ENCODE data around the gene FHL2. TPM values are rescaled to one million over a fixed set of nuclear protein-coding genes. Genes with fewer than 3 reads are reported as not detected.

The FHL2 gene
- total and polyA plus RNA-seq, 12 donors, result 437 to 2,354 (median 1,410) TPM

- DNase-seq (no peak), ATAC-seq (no peak)
- Histone ChIP-seq H3K4me1 (peaks cover 0 to 25% (median 13%) of the 10 kb centered on the region in 9 donors), H3K36me3 (no peaks in the 10 kb centered on the region), H3K27me3 (no peaks in the 10 kb centered on the region), H3K4me3 (no peak overlapping the region), H3K27ac (no peak overlapping the region), H3K9me3 (no peaks in the 10 kb centered on the region)
- 70 to 85% methylated on average over 7 of the region's 7 CpGs for WGBS, 2 donors
- no peak for TF ChIP-seq CTCF (IDR thresholded peaks at IDR 0.05)
- intact Hi-C loops (cut with DNase I), result no loop called here
These were observed 78.1 kb downstream of the FHL2 start for GRCh38 chr2:105320651-105321215.

- WGBS, 2 donors, result 90 to 94% methylated on average over 3 of the region's 3 CpGs
- no peaks in the 10 kb centered on the region for H3K36me3 ChIP-seq
- intact Hi-C loops (cut with DNase I), result no loop called here
- peaks cover 0 to 13% (median 8%) of the 10 kb centered on the region in 9 donors for H3K4me1 ChIP-seq
- H3K27me3 ChIP-seq, result no peaks in the 10 kb centered on the region
- no peak overlapping the region for H3K27ac ChIP-seq
- no peaks in the 10 kb centered on the region for H3K9me3 ChIP-seq
- H3K4me3 ChIP-seq, result no peak overlapping the region
- no peak for TF ChIP-seq CTCF (IDR thresholded peaks at IDR 0.05)
- DNase-seq, result no peak
- no peak for ATAC-seq
These were observed 80.9 kb downstream of the FHL2 start for GRCh38 chr2:105317937-105318336.

GRCh38 chr2:105315314-105315713, 83.5 kb downstream of the FHL2 start:
- Histone ChIP-seq H3K4me1 (peaks cover 0 to 10% (median 5%) of the 10 kb centered on the region in 9 donors), H3K36me3 (no peaks in the 10 kb centered on the region), H3K9me3 (no peaks in the 10 kb centered on the region), H3K27me3 (no peaks in the 10 kb centered on the region), H3K27ac (no peak overlapping the region), H3K4me3 (no peak overlapping the region)
- DNase-seq (no peak), ATAC-seq (no peak)
- 81% methylated on average over 3 of the region's 3 CpGs for WGBS, 2 donors
- intact Hi-C loops (cut with DNase I), result no loop called here
- TF ChIP-seq CTCF (IDR thresholded peaks at IDR 0.05), result no peak

GRCh38 chr2:105313877-105314276, 85.0 kb downstream of the FHL2 start:
- Histone ChIP-seq H3K36me3 (no peaks in the 10 kb centered on the region), H3K27me3 (no peaks in the 10 kb centered on the region), H3K9me3 (peaks cover 0 to 5% (median 0%) of the 10 kb centered on the region in 11 donors), H3K4me3 (no peak overlapping the region), H3K4me1 (peaks cover 0 to 15% (median 0%) of the 10 kb centered on the region in 9 donors), H3K27ac (no peak overlapping the region)
- no peak for TF ChIP-seq CTCF (IDR thresholded peaks at IDR 0.05)
- DNase-seq, result no peak
- intact Hi-C loops (cut with DNase I), result no loop called here
- no peak for ATAC-seq

Other genes with a start within 250 kb of the FHL2 start
- not detected for gene GPR45, start 157.3 kb downstream of the FHL2 start, total RNA-seq
- not detected for gene GPR45, start 157.3 kb downstream of the FHL2 start, polyA plus RNA-seq
- gene TGFBRAP1, start 69.3 kb downstream of the FHL2 start, total RNA-seq, result 10 to 100 TPM in 9 of 10 donors, 1 to 10 TPM in 1; 8.3 to 12.7 (median 10.5) TPM
- 1 to 10 TPM; 2.1 to 3.4 TPM for gene TGFBRAP1, start 69.3 kb downstream of the FHL2 start, polyA plus RNA-seq
- 10 to 100 TPM; 12.2 to 22.9 (median 17.2) TPM for gene C2orf49, start 61.5 kb downstream of the FHL2 start, total RNA-seq
- gene C2orf49, start 61.5 kb downstream of the FHL2 start, polyA plus RNA-seq, result 1 to 10 TPM; 9.0 to 9.1 TPM

All from heart right ventricle (tissue), 16 donors.